ENCODE measurements around the gene KCNAB3.

KCNAB3 gene

GRCh38 chr17:7887482-7888183 is 42.0 kb downstream of the KCNAB3 start (continued):
- TF ChIP-seq ZBTB11 (tag by site-specific recombination; conservative IDR thresholded peaks at IDR 0.05; ENCODE audit: low read depth): no peak; the same call in 1 of the 2 replicates
- TF ChIP-seq, protein P1, sequence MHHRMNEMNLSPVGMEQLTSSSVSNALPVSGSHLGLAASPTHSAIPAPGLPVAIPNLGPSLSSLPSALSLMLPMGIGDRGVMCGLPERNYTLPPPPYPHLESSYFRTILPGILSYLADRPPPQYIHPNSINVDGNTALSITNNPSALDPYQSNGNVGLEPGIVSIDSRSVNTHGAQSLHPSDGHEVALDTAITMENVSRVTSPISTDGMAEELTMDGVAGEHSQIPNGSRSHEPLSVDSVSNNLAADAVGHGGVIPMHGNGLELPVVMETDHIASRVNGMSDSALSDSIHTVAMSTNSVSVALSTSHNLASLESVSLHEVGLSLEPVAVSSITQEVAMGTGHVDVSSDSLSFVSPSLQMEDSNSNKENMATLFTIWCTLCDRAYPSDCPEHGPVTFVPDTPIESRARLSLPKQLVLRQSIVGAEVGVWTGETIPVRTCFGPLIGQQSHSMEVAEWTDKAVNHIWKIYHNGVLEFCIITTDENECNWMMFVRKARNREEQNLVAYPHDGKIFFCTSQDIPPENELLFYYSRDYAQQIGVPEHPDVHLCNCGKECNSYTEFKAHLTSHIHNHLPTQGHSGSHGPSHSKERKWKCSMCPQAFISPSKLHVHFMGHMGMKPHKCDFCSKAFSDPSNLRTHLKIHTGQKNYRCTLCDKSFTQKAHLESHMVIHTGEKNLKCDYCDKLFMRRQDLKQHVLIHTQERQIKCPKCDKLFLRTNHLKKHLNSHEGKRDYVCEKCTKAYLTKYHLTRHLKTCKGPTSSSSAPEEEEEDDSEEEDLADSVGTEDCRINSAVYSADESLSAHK (tag by site-specific recombination; IDR thresholded peaks at IDR 0.05): no peak; the same call in 1 of the 2 replicates
- peak; percentile 97 for TF ChIP-seq ZBTB6 (tag by site-specific recombination; IDR thresholded peaks at IDR 0.05)
- peak; percentile 96 for TF ChIP-seq PRDM10 (tag by site-specific recombination; IDR thresholded peaks at IDR 0.05)
- no peak for TF ChIP-seq ZNF280D (tag by site-specific recombination; IDR thresholded peaks at IDR 0.05)
- TF ChIP-seq PATZ1 (tag by site-specific recombination; IDR thresholded peaks at IDR 0.05): peak; percentile 96
- TF ChIP-seq ZNF366 (tag by site-specific recombination; conservative IDR thresholded peaks at IDR 0.05): peak; percentile 95
- peak; percentile 81; the same call in 1 of the 2 replicates for TF ChIP-seq ZBTB20 (tag by site-specific recombination; IDR thresholded peaks at IDR 0.05)
- TF ChIP-seq ZNF26 (tag by site-specific recombination; IDR thresholded peaks at IDR 0.05): no peak
- 0 out of 2 replicates have a peak, but pooled peaks have one; percentile 36 for TF ChIP-seq ZNF24 (tag by site-specific recombination; IDR thresholded peaks at IDR 0.05)
- TF ChIP-seq ZFHX2 (tag by site-specific recombination; conservative IDR thresholded peaks at IDR 0.05): peak; percentile 80
- TF ChIP-seq IKZF3 (tag by site-specific recombination; IDR thresholded peaks at IDR 0.05): peak; percentile 99
- TF ChIP-seq SP2 (tag by site-specific recombination; IDR thresholded peaks at IDR 0.05): peak; percentile 86
- TF ChIP-seq, protein P2, sequence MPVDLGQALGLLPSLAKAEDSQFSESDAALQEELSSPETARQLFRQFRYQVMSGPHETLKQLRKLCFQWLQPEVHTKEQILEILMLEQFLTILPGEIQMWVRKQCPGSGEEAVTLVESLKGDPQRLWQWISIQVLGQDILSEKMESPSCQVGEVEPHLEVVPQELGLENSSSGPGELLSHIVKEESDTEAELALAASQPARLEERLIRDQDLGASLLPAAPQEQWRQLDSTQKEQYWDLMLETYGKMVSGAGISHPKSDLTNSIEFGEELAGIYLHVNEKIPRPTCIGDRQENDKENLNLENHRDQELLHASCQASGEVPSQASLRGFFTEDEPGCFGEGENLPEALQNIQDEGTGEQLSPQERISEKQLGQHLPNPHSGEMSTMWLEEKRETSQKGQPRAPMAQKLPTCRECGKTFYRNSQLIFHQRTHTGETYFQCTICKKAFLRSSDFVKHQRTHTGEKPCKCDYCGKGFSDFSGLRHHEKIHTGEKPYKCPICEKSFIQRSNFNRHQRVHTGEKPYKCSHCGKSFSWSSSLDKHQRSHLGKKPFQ (tag by site-specific recombination; IDR thresholded peaks at IDR 0.05): peak; percentile 75
- peak; percentile 82 for TF ChIP-seq MZF1 (tag by site-specific recombination; IDR thresholded peaks at IDR 0.05; ENCODE audit: borderline replicate concordance)
- TF ChIP-seq ZFP37 (tag by site-specific recombination; IDR thresholded peaks at IDR 0.05): 0 out of 2 replicates have a peak, but pooled peaks have one; percentile 47
- TF ChIP-seq ZNF266 (tag by site-specific recombination; IDR thresholded peaks at IDR 0.05; ENCODE audit: low read depth): no peak

Measured in HEK293 (cell line).